ENCODE data around the gene INPP1.

- no peak for TF ChIP-seq CTCF (conservative IDR thresholded peaks at IDR 0.05; ENCODE audit: low read length)
- TF ChIP-seq EZH2phosphoT487 (IDR thresholded peaks at IDR 0.05; ENCODE audit: borderline replicate concordance) = no peak
Observed at GRCh38 chr2:190380962-190381412, 37.6 kb downstream of the INPP1 start.

Measured in Loucy (cell line).